K562 (cell line): ENCODE results near the gene MFAP1. TPM values are rescaled to one million over a fixed set of nuclear protein-coding genes. Genes with fewer than 3 reads are reported as not detected.

Source experiments
- ERF ChIP-seq: fragments of 450-650 bp; formaldehyde crosslinking; IDR thresholded peaks from 2 replicates; pipeline ENCODE4 v1.4.0; 2020; ENCODE audit warnings: mild to moderate bottlenecking, mixed read lengths
- JUN ChIP-seq, 2 experiments: sonication (generic) in 1 of 2; formaldehyde crosslinking in 1 of 2; IDR thresholded peaks; 2 replicates each; pipeline versions ENCODE4 v1.6.1 to v1.8.0; 2012 to 2022; ENCODE audit warnings: borderline replicate concordance in 2 of 2, mild to moderate bottlenecking in 2 of 2, improper control_type of control experiment in 1 of 2, low read depth in 1 of 2, low read length in 1 of 2, missing genetic modification reagents in 1 of 2
- LCOR ChIP-seq: sonication (generic); formaldehyde crosslinking; IDR thresholded peaks from 2 replicates; pipeline ENCODE4 v1.8.0; 2022; ENCODE audit warnings: mild to moderate bottlenecking, missing genetic modification reagents
- MLX ChIP-seq, 2 experiments: fragments of 450-650 bp in 1 of 2; sonication (generic) in 1 of 2; formaldehyde crosslinking; conservative IDR thresholded peaks; 2 replicates each; pipeline versions ENCODE4 v1.4.0 to v1.8.1; 2020 to 2022; ENCODE audit warnings: mild to moderate bottlenecking in 1 of 2, missing genetic modification reagents in 1 of 2
- NFIC ChIP-seq: fragments of 450-650 bp; IDR thresholded peaks from 2 replicates; pipeline ENCODE4 v1.6.1; 2017; ENCODE audit warnings: mild to moderate bottlenecking, inconsistent platforms
- PATZ1 ChIP-seq: fragments of 250-450 bp; sonication (Bioruptor Pico); IDR thresholded peaks from 2 replicates; pipeline ENCODE4 v1.5.0; 2020; ENCODE audit warnings: mild to moderate bottlenecking, borderline replicate concordance
- POLR2G ChIP-seq: fragments of 200-400 bp; formaldehyde crosslinking; IDR thresholded peaks from 2 replicates; pipeline ENCODE4 v1.6.1; 2017; ENCODE audit warnings: low read depth, mild to moderate bottlenecking, antibody characterized with exemption, low read length, moderate library complexity
- YBX1 ChIP-seq: fragments of 450-650 bp; IDR thresholded peaks from 2 replicates; pipeline ENCODE4 v1.7.1; 2016; ENCODE audit warnings: mild to moderate bottlenecking
- ZBTB5 ChIP-seq: fragments of 450-650 bp; IDR thresholded peaks from 2 replicates; pipeline ENCODE4 v1.6.1; 2017; ENCODE audit warnings: antibody characterized with exemption
- ZKSCAN3 ChIP-seq: fragments of 250-450 bp; sonication (Bioruptor Pico); IDR thresholded peaks from 2 replicates; pipeline ENCODE4 v1.4.0; 2020
- ZNF75A ChIP-seq: fragments of 450-650 bp; formaldehyde crosslinking; IDR thresholded peaks from 2 replicates; pipeline ENCODE4 v1.4.0; 2020; ENCODE audit warnings: mild to moderate bottlenecking
- polyA plus RNA-seq, 8 experiments: library from polyadenylated mRNA; depleted of rRNA in 4 of 8; stranded (reverse) in 5 of 8; unstranded in 3 of 8; fragments of >200 nt; fragmentation: Nextera tagmentation in 2 of 8; fragmentation: Illumina TruSeq in 1 of 8; extraction: Ambion mirVana in 2 of 8; extraction: Trizol in 1 of 8; gene quantifications; 2 replicates each; pipeline versions ENCODE4 v1.2.1 to v1.2.3, GENCODE V29; 2011 to 2014; ENCODE audit warnings: inconsistent platforms in 1 of 8, missing spikeins in 1 of 8
- total RNA-seq, 7 experiments: library from RNA; depleted of rRNA in 6 of 7; stranded (reverse); fragments of >200 nt in 6 of 7; fragmentation: Illumina TruSeq in 2 of 7; extraction: Trizol in 2 of 7; gene quantifications; 2 replicates each; pipeline versions ENCODE4 v1.2.1 to v1.2.3, GENCODE V29; 2011 to 2021; ENCODE audit warnings: low replicate concordance in 1 of 7
- TF ChIP-seq, protein P1 (sequence below): sonication (generic); formaldehyde crosslinking; IDR thresholded peaks from 2 replicates; pipeline ENCODE4 v1.8.0; 2022; ENCODE audit warnings: missing genetic modification reagents, mild to moderate bottlenecking, borderline replicate concordance

Gene MFAP1
- total and polyA plus RNA-seq, 9 of the 15 experiments (the other 6 are each of a cell fraction or from before 2014, with no cell fraction given): 34.9 to 64.1 (median 48.2) TPM

DNA sequence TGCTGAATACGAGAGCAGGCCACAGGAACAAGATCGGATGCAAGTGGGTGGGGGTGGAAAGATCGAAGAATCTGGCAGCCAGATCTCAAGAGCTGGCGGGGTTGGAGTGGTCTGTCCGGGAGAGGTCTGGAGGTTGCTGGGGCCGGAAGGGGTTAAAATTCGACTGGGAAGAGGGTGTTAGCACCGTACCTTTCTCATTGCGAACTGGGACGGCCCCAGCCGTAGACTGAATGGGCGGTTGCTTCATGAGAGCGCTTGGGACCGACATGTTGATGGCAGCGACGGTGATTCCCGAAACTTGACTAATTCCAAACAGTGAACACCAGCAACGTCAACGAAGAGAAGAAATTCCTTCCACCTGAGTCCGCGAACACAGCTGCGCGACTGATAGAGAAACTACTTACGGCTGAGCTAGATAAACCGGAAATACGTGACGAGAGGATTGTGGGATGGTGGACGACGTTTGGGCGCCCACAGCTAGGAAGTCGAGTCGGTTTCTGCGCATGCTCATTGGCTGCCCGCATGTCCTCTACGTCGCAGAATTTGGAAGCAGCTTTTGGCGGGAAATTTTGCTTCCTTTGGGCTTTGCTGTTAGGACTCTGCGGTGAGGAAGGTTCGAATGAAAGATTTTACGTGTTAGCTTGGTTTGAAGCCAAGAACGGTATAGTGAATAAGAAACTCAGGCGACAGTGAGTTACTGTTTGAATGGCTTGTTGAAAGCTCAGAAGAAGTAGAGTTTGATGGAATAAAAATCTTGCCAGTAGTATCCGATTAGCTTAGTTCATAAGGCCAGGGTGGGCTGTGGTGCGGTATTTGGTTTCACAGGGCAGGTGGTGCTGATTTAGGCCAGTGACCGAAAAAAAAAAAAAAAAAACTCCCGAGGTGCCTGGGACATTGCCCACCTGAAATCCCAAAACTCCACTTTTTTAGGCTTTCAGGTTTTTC is at the start of gene MFAP1 (continued):
- TF ChIP-seq PATZ1 (CRISPR knock-in tag) (no peak), JUN (IDR thresholded peaks at IDR 0.05; ENCODE audit: borderline replicate concordance, low read depth, low read length) (no peak), JUN (CRISPR knock-in tag; IDR thresholded peaks at IDR 0.05; ENCODE audit: borderline replicate concordance) (no peak), LCOR (CRISPR knock-in tag) (peak; percentile 99), MLX (CRISPR knock-in tag; conservative IDR thresholded peaks at IDR 0.05) (no peak), NFIC (peak; percentile 55), ZNF75A (CRISPR knock-in tag) (no peak), POLR2G (peak; percentile 82), ERF (CRISPR knock-in tag) (no peak; the same call in 1 of the 2 replicates), ZKSCAN3 (no peak), YBX1 (no peak), ZBTB5 (peak; percentile 80)
- TF ChIP-seq, protein P1, sequence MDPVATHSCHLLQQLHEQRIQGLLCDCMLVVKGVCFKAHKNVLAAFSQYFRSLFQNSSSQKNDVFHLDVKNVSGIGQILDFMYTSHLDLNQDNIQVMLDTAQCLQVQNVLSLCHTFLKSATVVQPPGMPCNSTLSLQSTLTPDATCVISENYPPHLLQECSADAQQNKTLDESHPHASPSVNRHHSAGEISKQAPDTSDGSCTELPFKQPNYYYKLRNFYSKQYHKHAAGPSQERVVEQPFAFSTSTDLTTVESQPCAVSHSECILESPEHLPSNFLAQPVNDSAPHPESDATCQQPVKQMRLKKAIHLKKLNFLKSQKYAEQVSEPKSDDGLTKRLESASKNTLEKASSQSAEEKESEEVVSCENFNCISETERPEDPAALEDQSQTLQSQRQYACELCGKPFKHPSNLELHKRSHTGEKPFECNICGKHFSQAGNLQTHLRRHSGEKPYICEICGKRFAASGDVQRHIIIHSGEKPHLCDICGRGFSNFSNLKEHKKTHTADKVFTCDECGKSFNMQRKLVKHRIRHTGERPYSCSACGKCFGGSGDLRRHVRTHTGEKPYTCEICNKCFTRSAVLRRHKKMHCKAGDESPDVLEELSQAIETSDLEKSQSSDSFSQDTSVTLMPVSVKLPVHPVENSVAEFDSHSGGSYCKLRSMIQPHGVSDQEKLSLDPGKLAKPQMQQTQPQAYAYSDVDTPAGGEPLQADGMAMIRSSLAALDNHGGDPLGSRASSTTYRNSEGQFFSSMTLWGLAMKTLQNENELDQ: no peak
